K562 (cell line): ENCODE results near the gene KATNAL2. TPM values are rescaled to one million over a fixed set of nuclear protein-coding genes. Genes with fewer than 3 reads are reported as not detected.

Experiments
- CBFA2T3 ChIP-seq: fragments of 450-650 bp; IDR thresholded peaks from 2 replicates; pipeline ENCODE4 v1.6.1; 2017
- EP300 ChIP-seq: IDR thresholded peaks from 2 replicates; pipeline ENCODE4 v1.6.1; 2012; ENCODE audit warnings: low read length, improper control_type of control experiment
- GABPA ChIP-seq: fragments of 200-800 bp; sonication (Bioruptor generic); conservative IDR thresholded peaks from 2 replicates; pipeline ENCODE4 v1.6.1; 2016; ENCODE audit warnings: low read depth, missing genetic modification characterization, missing compliant biosample characterization
- KDM4B ChIP-seq, 2 experiments: fragments of 450-650 bp in 1 of 2; sonication (generic) in 1 of 2; IDR thresholded peaks; 2 replicates each; pipeline ENCODE4 v1.6.1; 2016 to 2017; ENCODE audit warnings: borderline replicate concordance in 2 of 2, antibody characterized with exemption in 1 of 2, low read depth in 1 of 2, mild to moderate bottlenecking in 1 of 2
- MTA1 ChIP-seq: fragments of 450-650 bp; IDR thresholded peaks from 2 replicates; pipeline ENCODE4 v1.6.1; 2017; ENCODE audit warnings: borderline replicate concordance
- NFRKB ChIP-seq: fragments of 450-650 bp; IDR thresholded peaks from 2 replicates; pipeline ENCODE4 v1.6.1; 2016; ENCODE audit warnings: low read depth
- SUPT5H ChIP-seq: fragments of 450-650 bp; IDR thresholded peaks from 2 replicates; pipeline ENCODE4 v1.6.1; 2016
- TCF7 ChIP-seq: sonication (generic); IDR thresholded peaks from 2 replicates; pipeline ENCODE4 v1.6.1; 2016; ENCODE audit warnings: antibody characterized with exemption, borderline replicate concordance
- TEAD4 ChIP-seq, 2 experiments: sonication (generic) in 1 of 2; formaldehyde crosslinking in 1 of 2; IDR thresholded peaks; 2 replicates each; pipeline versions ENCODE4 v1.6.1 to v1.8.0; 2012 to 2022; ENCODE audit warnings: borderline replicate concordance in 1 of 2, inconsistent platforms in 1 of 2, low read length in 1 of 2, mild to moderate bottlenecking in 1 of 2, missing genetic modification reagents in 1 of 2
- ZFP30 ChIP-seq: fragments of 250-450 bp; sonication (Bioruptor Pico); IDR thresholded peaks from 2 replicates; pipeline ENCODE4 v1.8.0; 2022; ENCODE audit warnings: moderate library complexity, mild to moderate bottlenecking, inconsistent platforms, borderline replicate concordance
- ZNF133 ChIP-seq: fragments of 250-450 bp; sonication (Bioruptor Pico); IDR thresholded peaks from 2 replicates; pipeline ENCODE4 v1.4.0; 2020; ENCODE audit warnings: mild to moderate bottlenecking
- polyA plus RNA-seq, 8 experiments: library from polyadenylated mRNA; depleted of rRNA in 4 of 8; stranded (reverse) in 5 of 8; unstranded in 3 of 8; fragments of >200 nt; fragmentation: Nextera tagmentation in 2 of 8; fragmentation: Illumina TruSeq in 1 of 8; extraction: Ambion mirVana in 2 of 8; extraction: Trizol in 1 of 8; gene quantifications; 2 replicates each; pipeline versions ENCODE4 v1.2.1 to v1.2.3, GENCODE V29; 2011 to 2014; ENCODE audit warnings: inconsistent platforms in 1 of 8, missing spikeins in 1 of 8
- total RNA-seq, 7 experiments: library from RNA; depleted of rRNA in 6 of 7; stranded (reverse); fragments of >200 nt in 6 of 7; fragmentation: Illumina TruSeq in 2 of 7; extraction: Trizol in 2 of 7; gene quantifications; 2 replicates each; pipeline versions ENCODE4 v1.2.1 to v1.2.3, GENCODE V29; 2011 to 2021; ENCODE audit warnings: low replicate concordance in 1 of 7
- TF ChIP-seq, protein P1 (sequence below): fragments of 200-800 bp; sonication (Bioruptor generic); IDR thresholded peaks from 2 replicates; pipeline ENCODE4 v1.6.1; 2017; ENCODE audit warnings: missing genetic modification characterization, missing compliant biosample characterization
- TF ChIP-seq, protein P2 (sequence below): fragments of 450-650 bp; IDR thresholded peaks from 2 replicates; pipeline ENCODE4 v1.6.1; 2016; ENCODE audit warnings: mild to moderate bottlenecking, moderate library complexity
- TF ChIP-seq, protein P3 (sequence below): fragments of 450-650 bp; IDR thresholded peaks from 2 replicates; pipeline ENCODE4 v1.6.1; 2016

KATNAL2 gene
- total and polyA plus RNA-seq, 9 of the 15 experiments (the other 6 are each of a cell fraction or from before 2014, with no cell fraction given) = 0.08 to 1.2 (median 0.48) TPM

DNA sequence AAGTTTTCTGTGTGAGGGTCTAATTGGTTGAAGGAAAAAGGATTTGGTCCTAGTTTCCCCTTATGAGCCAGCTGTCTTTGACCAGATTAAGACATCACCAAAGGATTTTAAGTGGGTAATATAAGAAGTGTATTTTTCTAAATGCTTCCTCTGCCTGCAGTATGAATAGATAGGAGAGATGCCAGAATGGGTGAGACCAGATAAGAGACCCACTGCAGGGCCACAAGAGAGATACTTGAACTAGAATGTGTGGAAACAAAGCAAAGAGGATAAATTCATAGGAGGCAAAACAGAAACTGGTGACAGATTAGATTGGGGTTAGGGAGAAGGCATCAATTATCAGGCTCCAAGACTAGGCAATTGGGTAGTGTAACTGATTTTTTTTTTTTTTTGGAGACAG lies 234.0 kb downstream of the KATNAL2 start (continued):
- TF ChIP-seq, protein P1, sequence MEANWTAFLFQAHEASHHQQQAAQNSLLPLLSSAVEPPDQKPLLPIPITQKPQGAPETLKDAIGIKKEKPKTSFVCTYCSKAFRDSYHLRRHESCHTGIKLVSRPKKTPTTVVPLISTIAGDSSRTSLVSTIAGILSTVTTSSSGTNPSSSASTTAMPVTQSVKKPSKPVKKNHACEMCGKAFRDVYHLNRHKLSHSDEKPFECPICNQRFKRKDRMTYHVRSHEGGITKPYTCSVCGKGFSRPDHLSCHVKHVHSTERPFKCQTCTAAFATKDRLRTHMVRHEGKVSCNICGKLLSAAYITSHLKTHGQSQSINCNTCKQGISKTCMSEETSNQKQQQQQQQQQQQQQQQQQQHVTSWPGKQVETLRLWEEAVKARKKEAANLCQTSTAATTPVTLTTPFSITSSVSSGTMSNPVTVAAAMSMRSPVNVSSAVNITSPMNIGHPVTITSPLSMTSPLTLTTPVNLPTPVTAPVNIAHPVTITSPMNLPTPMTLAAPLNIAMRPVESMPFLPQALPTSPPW (CRISPR knock-in tag) = peak; percentile 22; the same call in 1 of the 2 replicates
- TF ChIP-seq EP300 (peak; percentile 29; the same call in 1 of the 2 replicates), KDM4B (IDR thresholded peaks at IDR 0.05; ENCODE audit: borderline replicate concordance in 2 of 2, low read depth in 1 of 2) (no peak), MTA1 (no peak), ZFP30 (CRISPR knock-in tag) (no peak), ZNF133 (CRISPR knock-in tag) (no peak), CBFA2T3 (peak; percentile 92), NFRKB (no peak), TEAD4 (IDR thresholded peaks at IDR 0.05; ENCODE audit: low read length) (peak; percentile 88), TEAD4 (CRISPR knock-in tag; IDR thresholded peaks at IDR 0.05; ENCODE audit: borderline replicate concordance) (no peak), TCF7 (no peak), GABPA (tag) (no peak), SUPT5H (no peak)
- TF ChIP-seq, protein P2, sequence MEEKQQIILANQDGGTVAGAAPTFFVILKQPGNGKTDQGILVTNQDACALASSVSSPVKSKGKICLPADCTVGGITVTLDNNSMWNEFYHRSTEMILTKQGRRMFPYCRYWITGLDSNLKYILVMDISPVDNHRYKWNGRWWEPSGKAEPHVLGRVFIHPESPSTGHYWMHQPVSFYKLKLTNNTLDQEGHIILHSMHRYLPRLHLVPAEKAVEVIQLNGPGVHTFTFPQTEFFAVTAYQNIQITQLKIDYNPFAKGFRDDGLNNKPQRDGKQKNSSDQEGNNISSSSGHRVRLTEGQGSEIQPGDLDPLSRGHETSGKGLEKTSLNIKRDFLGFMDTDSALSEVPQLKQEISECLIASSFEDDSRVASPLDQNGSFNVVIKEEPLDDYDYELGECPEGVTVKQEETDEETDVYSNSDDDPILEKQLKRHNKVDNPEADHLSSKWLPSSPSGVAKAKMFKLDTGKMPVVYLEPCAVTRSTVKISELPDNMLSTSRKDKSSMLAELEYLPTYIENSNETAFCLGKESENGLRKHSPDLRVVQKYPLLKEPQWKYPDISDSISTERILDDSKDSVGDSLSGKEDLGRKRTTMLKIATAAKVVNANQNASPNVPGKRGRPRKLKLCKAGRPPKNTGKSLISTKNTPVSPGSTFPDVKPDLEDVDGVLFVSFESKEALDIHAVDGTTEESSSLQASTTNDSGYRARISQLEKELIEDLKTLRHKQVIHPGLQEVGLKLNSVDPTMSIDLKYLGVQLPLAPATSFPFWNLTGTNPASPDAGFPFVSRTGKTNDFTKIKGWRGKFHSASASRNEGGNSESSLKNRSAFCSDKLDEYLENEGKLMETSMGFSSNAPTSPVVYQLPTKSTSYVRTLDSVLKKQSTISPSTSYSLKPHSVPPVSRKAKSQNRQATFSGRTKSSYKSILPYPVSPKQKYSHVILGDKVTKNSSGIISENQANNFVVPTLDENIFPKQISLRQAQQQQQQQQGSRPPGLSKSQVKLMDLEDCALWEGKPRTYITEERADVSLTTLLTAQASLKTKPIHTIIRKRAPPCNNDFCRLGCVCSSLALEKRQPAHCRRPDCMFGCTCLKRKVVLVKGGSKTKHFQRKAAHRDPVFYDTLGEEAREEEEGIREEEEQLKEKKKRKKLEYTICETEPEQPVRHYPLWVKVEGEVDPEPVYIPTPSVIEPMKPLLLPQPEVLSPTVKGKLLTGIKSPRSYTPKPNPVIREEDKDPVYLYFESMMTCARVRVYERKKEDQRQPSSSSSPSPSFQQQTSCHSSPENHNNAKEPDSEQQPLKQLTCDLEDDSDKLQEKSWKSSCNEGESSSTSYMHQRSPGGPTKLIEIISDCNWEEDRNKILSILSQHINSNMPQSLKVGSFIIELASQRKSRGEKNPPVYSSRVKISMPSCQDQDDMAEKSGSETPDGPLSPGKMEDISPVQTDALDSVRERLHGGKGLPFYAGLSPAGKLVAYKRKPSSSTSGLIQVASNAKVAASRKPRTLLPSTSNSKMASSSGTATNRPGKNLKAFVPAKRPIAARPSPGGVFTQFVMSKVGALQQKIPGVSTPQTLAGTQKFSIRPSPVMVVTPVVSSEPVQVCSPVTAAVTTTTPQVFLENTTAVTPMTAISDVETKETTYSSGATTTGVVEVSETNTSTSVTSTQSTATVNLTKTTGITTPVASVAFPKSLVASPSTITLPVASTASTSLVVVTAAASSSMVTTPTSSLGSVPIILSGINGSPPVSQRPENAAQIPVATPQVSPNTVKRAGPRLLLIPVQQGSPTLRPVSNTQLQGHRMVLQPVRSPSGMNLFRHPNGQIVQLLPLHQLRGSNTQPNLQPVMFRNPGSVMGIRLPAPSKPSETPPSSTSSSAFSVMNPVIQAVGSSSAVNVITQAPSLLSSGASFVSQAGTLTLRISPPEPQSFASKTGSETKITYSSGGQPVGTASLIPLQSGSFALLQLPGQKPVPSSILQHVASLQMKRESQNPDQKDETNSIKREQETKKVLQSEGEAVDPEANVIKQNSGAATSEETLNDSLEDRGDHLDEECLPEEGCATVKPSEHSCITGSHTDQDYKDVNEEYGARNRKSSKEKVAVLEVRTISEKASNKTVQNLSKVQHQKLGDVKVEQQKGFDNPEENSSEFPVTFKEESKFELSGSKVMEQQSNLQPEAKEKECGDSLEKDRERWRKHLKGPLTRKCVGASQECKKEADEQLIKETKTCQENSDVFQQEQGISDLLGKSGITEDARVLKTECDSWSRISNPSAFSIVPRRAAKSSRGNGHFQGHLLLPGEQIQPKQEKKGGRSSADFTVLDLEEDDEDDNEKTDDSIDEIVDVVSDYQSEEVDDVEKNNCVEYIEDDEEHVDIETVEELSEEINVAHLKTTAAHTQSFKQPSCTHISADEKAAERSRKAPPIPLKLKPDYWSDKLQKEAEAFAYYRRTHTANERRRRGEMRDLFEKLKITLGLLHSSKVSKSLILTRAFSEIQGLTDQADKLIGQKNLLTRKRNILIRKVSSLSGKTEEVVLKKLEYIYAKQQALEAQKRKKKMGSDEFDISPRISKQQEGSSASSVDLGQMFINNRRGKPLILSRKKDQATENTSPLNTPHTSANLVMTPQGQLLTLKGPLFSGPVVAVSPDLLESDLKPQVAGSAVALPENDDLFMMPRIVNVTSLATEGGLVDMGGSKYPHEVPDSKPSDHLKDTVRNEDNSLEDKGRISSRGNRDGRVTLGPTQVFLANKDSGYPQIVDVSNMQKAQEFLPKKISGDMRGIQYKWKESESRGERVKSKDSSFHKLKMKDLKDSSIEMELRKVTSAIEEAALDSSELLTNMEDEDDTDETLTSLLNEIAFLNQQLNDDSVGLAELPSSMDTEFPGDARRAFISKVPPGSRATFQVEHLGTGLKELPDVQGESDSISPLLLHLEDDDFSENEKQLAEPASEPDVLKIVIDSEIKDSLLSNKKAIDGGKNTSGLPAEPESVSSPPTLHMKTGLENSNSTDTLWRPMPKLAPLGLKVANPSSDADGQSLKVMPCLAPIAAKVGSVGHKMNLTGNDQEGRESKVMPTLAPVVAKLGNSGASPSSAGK = no peak
- TF ChIP-seq, protein P3, sequence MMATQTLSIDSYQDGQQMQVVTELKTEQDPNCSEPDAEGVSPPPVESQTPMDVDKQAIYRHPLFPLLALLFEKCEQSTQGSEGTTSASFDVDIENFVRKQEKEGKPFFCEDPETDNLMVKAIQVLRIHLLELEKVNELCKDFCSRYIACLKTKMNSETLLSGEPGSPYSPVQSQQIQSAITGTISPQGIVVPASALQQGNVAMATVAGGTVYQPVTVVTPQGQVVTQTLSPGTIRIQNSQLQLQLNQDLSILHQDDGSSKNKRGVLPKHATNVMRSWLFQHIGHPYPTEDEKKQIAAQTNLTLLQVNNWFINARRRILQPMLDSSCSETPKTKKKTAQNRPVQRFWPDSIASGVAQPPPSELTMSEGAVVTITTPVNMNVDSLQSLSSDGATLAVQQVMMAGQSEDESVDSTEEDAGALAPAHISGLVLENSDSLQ = peak; percentile 18; the same call in 1 of the 2 replicates
